HepG2 (cell line): ENCODE results near the gene SLC35F6. TPM values are rescaled to one million over a fixed set of nuclear protein-coding genes. Genes with fewer than 3 reads are reported as not detected.

Experiments
- CSRNP2 ChIP-seq: sonication (generic); formaldehyde crosslinking; conservative IDR thresholded peaks from 2 replicates; pipeline ENCODE4 v1.8.0; 2022; ENCODE audit warnings: low read depth, missing genetic modification reagents
- KAT7 ChIP-seq: IDR thresholded peaks from 2 replicates; pipeline ENCODE4 v1.6.1; 2018; ENCODE audit warnings: borderline replicate concordance, missing compliant biosample characterization
- LBX2 ChIP-seq: sonication (generic); formaldehyde crosslinking; IDR thresholded peaks from 2 replicates; pipeline ENCODE4 v1.5.0; 2020; ENCODE audit warnings: missing genetic modification reagents, mild to moderate bottlenecking, borderline replicate concordance
- MEF2D ChIP-seq: sonication (generic); formaldehyde crosslinking; IDR thresholded peaks from 2 replicates; pipeline ENCODE4 v1.5.1; 2020; ENCODE audit warnings: mild to moderate bottlenecking, missing genetic modification reagents
- NCOR1 ChIP-seq: fragments of 200-600 bp; sonication (generic); IDR thresholded peaks from 2 replicates; pipeline ENCODE4 v1.7.0; 2017; ENCODE audit warnings: antibody characterized with exemption, low read length, borderline replicate concordance
- SP4 ChIP-seq: sonication (generic); formaldehyde crosslinking; IDR thresholded peaks from 2 replicates; pipeline ENCODE4 v1.8.1; 2023; ENCODE audit warnings: mild to moderate bottlenecking, missing genetic modification reagents
- TEAD2 ChIP-seq: sonication (generic); formaldehyde crosslinking; IDR thresholded peaks from 2 replicates; pipeline ENCODE4 v1.9.0; 2021; ENCODE audit warnings: missing genetic modification reagents
- ZNF280D ChIP-seq: sonication (generic); formaldehyde crosslinking; IDR thresholded peaks from 2 replicates; pipeline ENCODE4 v1.5.1; 2020; ENCODE audit warnings: mild to moderate bottlenecking, missing genetic modification reagents
- ZNF816 ChIP-seq: sonication (generic); formaldehyde crosslinking; IDR thresholded peaks from 2 replicates; pipeline ENCODE4 v1.8.0; 2022; ENCODE audit warnings: missing genetic modification reagents, mild to moderate bottlenecking, borderline replicate concordance
- polyA plus RNA-seq, 8 experiments: library from polyadenylated mRNA; depleted of rRNA in 3 of 8; stranded (reverse) in 7 of 8; unstranded in 1 of 8; fragments of >200 nt; fragmentation: Illumina TruSeq in 4 of 8; extraction: Trizol in 4 of 8; gene quantifications; 2 replicates each; pipeline versions ENCODE4 v1.2.1 to v1.2.3, GENCODE V29; 2011 to 2016; ENCODE audit warnings: low read depth in 4 of 8, missing spikeins in 1 of 8, mixed read lengths in 1 of 8; ENCODE audit not compliant: insufficient read depth in 1 of 8
- total RNA-seq, 5 experiments: library from RNA; depleted of rRNA; stranded (reverse); fragments of >200 nt; fragmentation: Illumina TruSeq; extraction: Trizol; gene quantifications; 2 replicates each; pipeline ENCODE4 v1.2.3, GENCODE V29; 2016; ENCODE audit warnings: low read depth in 1 of 5
- TF ChIP-seq, protein P1 (sequence below): sonication (generic); formaldehyde crosslinking; IDR thresholded peaks from 2 replicates; pipeline ENCODE4 v1.8.1; 2023; ENCODE audit warnings: mild to moderate bottlenecking, missing genetic modification reagents
- TF ChIP-seq, protein P2 (sequence below): sonication (generic); formaldehyde crosslinking; IDR thresholded peaks from 2 replicates; pipeline ENCODE4 v1.4.0; 2020; ENCODE audit warnings: mild to moderate bottlenecking, missing genetic modification reagents
- TF ChIP-seq, protein P3 (sequence below): sonication (generic); formaldehyde crosslinking; IDR thresholded peaks from 2 replicates; pipeline ENCODE4 v1.8.1; 2023; ENCODE audit warnings: mild to moderate bottlenecking, moderate library complexity, missing genetic modification reagents
- TF ChIP-seq, protein P4 (sequence below): sonication (generic); formaldehyde crosslinking; IDR thresholded peaks from 2 replicates; pipeline ENCODE4 v1.5.1; 2020; ENCODE audit warnings: mild to moderate bottlenecking, missing genetic modification reagents, borderline replicate concordance

The SLC35F6 gene
- total and polyA plus RNA-seq, 2 of the 13 experiments (the other 11 are each of a cell fraction or from before 2014, with no cell fraction given) = 15.2 to 21.2 TPM

DNA sequence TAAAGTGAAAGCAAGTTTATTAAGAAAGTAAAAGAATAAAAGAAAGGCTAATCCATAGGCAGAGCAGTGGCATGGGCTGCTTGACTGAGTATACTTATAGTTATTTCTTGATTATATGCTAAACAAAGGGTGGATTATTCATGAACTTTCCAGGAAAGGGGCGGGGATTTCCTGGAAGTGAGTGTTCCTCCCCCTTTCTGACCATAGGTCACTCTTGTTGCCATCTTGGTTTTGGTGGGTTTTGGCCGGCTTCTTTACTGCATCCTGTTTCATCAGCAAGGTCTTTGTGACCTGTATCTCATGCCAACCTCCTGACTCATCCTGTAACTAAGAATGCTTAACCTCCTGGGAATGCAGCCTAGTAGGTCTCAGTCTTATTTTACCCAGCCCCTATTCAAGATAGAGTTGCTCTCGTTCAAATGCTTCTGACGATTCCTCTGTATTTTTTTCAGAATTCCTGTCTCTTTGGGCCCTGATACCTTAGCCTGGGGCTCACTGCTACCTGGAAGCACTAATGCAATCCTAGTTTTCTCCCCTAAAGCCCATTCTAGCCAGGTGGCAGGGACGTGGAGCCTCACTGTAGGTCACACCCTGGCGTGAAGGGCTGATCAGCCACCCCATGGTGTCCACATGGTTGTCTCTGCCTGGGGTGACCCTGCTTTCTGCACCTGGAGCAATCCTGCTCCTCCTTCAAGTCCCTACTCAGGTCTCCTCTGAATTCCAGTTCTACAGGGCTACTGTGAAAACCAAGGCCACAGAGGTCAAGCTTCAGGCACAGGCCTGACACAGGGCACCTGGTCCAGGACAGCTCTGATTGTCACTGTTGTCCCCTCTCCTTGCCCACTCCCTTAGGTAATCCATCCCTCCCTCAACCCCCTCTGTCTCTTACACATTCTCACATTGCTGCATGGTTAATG is 6.0 kb upstream of the SLC35F6 start (continued):
- no peak for TF ChIP-seq CSRNP2 (CRISPR knock-in tag)
- TF ChIP-seq LBX2 = no peak
- TF ChIP-seq NCOR1 = peak; percentile 61; the same call in 1 of the 2 replicates
- TF ChIP-seq SP4 = no peak
- no peak for TF ChIP-seq MEF2D (CRISPR knock-in tag)
- no peak for TF ChIP-seq ZNF816
- TF ChIP-seq KAT7 = no peak; the same call in 1 of the 2 replicates
- TF ChIP-seq, protein P1, sequence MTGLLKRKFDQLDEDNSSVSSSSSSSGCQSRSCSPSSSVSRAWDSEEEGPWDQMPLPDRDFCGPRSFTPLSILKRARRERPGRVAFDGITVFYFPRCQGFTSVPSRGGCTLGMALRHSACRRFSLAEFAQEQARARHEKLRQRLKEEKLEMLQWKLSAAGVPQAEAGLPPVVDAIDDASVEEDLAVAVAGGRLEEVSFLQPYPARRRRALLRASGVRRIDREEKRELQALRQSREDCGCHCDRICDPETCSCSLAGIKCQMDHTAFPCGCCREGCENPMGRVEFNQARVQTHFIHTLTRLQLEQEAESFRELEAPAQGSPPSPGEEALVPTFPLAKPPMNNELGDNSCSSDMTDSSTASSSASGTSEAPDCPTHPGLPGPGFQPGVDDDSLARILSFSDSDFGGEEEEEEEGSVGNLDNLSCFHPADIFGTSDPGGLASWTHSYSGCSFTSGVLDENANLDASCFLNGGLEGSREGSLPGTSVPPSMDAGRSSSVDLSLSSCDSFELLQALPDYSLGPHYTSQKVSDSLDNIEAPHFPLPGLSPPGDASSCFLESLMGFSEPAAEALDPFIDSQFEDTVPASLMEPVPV = no peak
- TF ChIP-seq, protein P2, sequence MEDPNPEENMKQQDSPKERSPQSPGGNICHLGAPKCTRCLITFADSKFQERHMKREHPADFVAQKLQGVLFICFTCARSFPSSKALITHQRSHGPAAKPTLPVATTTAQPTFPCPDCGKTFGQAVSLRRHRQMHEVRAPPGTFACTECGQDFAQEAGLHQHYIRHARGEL (CRISPR knock-in tag) = no peak
- no peak for TF ChIP-seq ZNF280D
- TF ChIP-seq, protein P3, sequence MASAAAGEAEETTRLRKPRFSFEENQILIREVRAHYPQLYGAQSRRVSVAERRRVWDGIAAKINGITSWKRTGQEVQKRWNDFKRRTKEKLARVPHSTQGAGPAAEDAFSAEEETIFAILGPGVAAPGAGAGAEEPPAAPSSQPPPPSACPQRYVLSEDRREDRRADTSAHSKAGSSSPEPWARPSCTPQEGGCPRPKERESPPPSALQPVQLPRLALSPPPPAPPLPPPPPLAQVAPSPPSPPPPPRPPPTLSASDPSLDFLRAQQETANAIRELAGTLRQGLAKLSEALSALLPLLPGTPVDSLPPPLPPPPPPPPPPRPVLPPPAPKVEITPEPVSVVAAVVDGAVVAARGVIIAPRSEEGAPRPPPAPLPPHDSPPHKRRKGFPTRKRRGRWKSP = no peak
- TF ChIP-seq, protein P4, sequence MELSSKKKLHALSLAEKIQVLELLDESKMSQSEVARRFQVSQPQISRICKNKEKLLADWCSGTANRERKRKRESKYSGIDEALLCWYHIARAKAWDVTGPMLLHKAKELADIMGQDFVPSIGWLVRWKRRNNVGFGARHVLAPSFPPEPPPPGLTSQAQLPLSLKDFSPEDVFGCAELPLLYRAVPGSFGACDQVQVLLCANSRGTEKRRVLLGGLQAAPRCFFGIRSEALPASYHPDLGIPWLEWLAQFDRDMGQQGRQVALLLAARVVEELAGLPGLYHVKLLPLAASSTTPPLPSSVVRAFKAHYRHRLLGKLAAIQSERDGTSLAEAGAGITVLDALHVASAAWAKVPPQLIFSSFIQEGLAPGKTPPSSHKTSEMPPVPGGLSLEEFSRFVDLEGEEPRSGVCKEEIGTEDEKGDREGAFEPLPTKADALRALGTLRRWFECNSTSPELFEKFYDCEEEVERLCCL (CRISPR knock-in tag) = no peak
- no peak for TF ChIP-seq TEAD2
